ENCODE data around the gene SLC17A9.

Gene SLC17A9

GRCh38 chr20:63006540-63007359 is 54.2 kb downstream of the SLC17A9 start, which contains the start of gene BHLHE23:
TSS of gene BHLHE23 (minus strand) at chr20:63006964. CDS start at chr20:63006774, 190 bp downstream.
- no peak within 1 kb of the TSS for H3K4me3 ChIP-seq (ENCODE audit: low read length)
- no peak for DNase-seq (ENCODE audit: low read depth)
- TF ChIP-seq CTCF (IDR thresholded peaks at IDR 0.05; ENCODE audit: insufficient read depth, low read depth, low read length, missing control alignments), result no peak

GRCh38 chr20:63007360-63007645 is 54.8 kb downstream of the SLC17A9 start:
- no peak for DNase-seq (ENCODE audit: low read depth)
- H3K4me3 ChIP-seq (ENCODE audit: low read length), result no peak overlapping the region
- no peak for TF ChIP-seq CTCF (IDR thresholded peaks at IDR 0.05; ENCODE audit: insufficient read depth, low read depth, low read length, missing control alignments)

DNA sequence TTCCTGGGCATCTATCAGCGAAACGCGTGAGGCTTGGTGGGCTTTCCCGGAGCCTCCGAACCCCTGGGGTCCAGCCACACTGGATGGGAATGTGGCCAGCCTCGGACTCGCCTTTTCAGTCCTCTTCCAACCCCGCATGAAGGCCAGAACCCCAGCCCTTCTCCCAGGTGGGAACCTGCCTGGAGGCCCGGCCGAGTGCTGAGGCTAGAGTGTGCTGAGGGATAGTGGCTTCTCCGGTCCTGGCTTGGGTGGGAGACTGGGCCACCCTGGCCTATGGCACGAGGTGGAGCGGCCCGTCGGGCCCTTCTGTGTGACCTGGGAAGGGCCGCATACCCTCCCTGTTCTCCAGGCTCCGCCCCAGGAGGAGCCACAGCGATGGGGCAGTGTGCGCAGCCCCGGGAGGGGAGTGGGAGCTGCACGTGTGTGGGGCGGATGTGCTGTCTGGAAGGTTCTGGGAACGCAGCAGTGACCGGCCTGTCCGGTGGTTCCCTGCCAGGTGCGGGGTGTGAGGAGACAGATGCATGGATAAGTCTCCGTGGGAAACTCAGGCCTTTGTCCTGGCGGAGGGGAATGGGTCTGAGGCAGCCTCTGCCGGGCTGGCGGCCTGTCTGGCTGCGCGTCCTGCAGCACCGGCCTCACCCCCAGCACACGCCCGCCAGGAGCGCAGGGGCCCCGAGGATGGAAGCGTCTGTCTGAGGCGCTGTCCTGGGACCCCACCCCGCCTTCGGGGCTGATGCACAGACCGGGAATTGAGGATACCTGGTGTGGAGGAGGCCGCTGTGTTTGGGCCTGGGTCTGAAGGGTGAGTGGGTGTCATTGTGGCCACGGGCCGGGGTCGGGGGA is 55.4 kb downstream of the SLC17A9 start:
- H3K4me3 ChIP-seq (ENCODE audit: low read length), result no peak overlapping the region
- no peak for TF ChIP-seq CTCF (IDR thresholded peaks at IDR 0.05; ENCODE audit: insufficient read depth, low read depth, low read length, missing control alignments)
- DNase-seq (ENCODE audit: low read depth), result no peak

DNA sequence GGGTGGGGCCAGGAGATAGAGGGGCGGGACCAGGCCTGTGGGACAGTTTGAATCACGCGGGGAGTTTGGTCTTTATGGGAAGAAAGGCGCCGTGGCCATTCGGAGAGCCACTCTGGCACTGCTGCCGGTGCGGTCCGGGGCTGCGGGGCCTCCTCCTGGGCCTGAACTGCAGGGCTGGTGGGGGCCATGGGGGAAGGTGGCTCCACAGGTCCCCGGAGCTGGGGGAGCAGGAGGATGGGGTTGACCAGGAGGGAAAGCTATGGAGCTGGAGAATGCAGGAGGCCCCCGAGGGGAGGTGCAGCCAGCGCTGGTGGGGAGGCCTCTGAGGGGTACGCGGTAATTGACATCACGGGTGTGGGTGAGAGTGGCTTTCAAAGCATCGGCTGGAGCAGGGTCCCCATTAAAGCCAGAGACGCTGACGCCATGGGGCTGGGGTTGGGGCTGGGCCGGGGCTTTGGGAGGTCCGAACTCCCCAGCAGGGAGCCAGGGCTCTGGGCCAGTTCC is 56.1 kb downstream of the SLC17A9 start:
- DNase-seq (ENCODE audit: low read depth), result no peak
- H3K4me3 ChIP-seq (ENCODE audit: low read length), result no peak overlapping the region
- TF ChIP-seq CTCF (IDR thresholded peaks at IDR 0.05; ENCODE audit: insufficient read depth, low read depth, low read length, missing control alignments), result no peak

DNA sequence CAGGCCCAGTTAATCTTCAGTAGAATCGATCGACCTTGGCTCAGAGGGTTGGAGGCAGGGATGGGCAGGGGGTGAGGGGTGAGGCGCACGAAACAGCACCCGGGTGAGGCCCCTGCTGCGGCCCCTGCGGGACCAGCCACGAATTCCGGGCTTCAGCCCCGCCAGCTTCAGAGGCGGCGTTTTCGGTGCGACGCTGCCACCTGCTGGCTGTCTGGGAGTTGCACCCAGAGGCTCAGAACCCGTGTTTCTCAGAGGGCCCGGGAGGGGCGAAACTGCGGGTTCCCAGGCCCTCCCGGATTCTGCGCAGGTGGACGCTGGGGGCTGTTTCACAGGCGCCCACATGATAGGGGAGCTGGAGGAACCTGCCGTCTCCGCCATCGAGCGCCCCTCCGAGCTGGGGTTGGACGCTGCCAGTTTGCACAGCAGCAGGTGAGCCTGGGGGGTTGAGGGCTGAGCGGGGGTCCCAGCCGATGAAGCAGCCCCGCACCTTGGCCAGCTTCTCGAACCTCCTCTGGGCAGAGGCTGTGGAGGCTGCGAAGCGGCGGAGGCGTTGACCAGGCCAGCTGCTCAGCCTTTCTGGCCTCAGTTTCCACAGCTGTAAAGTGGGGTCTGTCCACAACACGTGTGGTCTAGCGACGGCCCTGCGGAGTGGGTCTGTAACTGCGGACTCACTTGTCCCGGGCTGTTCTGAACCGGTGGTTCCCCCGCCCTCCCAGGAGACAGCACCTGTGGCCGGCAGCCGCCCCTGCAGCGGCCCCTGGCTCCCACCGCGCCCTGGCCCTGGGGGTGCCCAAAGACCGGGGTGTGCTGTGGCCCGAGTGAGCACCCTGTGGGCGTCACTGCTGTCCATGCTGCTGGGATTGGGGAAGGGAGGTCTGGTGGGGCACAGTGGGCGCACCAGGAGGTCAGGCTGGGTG is 56.8 kb downstream of the SLC17A9 start:
- TF ChIP-seq CTCF (IDR thresholded peaks at IDR 0.05; ENCODE audit: insufficient read depth, low read depth, low read length, missing control alignments), result peak; percentile 86
- DNase-seq (ENCODE audit: low read depth), result peak; percentile 61
- H3K4me3 ChIP-seq (ENCODE audit: low read length), result no peak overlapping the region

DNA sequence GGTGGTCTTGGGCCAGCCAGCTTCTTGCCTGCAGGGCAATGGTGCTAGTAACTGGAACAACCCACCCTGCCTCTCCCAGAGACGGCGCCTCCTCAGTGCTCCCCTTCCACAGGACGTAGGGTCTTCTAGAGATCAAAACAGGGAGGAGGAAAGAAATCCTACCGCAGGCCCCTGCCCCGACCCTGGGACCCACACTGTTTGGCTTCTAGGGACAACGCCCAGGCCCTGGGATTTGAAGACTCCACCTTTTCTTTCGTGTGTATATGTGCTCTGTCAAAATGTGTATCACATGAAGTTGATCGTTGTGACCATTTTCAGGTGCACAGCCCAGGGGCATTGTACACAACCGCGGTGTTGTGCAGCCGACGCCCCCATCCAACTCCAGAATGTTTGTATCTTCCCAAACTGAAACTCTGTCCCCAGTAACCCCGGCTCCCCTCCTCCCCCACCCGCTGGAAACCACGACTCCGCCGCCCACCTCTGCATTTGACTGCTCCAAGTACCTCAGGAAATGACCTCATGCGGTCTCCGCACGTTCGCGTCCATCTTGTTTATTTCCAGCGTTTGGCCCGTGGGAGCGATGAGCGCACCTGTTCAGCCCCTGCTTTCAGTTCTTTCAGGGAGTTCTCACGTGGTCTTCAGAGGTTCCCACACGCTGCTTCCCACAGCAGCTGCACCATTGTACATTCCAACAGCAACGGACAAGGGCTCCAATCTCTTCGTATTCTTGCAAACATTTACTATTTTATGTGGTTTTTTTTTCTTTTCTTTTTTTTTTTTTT is 57.7 kb downstream of the SLC17A9 start:
- no peak for DNase-seq (ENCODE audit: low read depth)
- TF ChIP-seq CTCF (IDR thresholded peaks at IDR 0.05; ENCODE audit: insufficient read depth, low read depth, low read length, missing control alignments), result no peak
- no peak overlapping the region for H3K4me3 ChIP-seq (ENCODE audit: low read length)
